Colonic mucosa (tissue), 4 donors: Measurements from ENCODE around the gene PKD2. TPM values are rescaled to one million over a fixed set of nuclear protein-coding genes. Genes with fewer than 3 reads are reported as not detected.

Experiments
- DNase-seq: peaks from one replicate; pipeline ENCODE4 v3.0.0-alpha.2; 2020
- H3K27ac ChIP-seq: fragments of 200-600 bp; one replicate; pipeline ENCODE4 v1.8.0; 2021
- H3K27me3 ChIP-seq: fragments of 200-600 bp; one replicate; pipeline ENCODE4 v1.8.0; 2021
- H3K36me3 ChIP-seq: fragments of 200-600 bp; one replicate; pipeline ENCODE4 v1.8.0; 2021
- H3K4me1 ChIP-seq: fragments of 200-600 bp; one replicate; pipeline ENCODE4 v1.8.0; 2021; ENCODE audit warnings: mild to moderate bottlenecking
- H3K4me3 ChIP-seq: fragments of 200-600 bp; one replicate; pipeline ENCODE4 v1.8.0; 2021
- H3K9ac ChIP-seq, 2 donors: one replicate each; pipeline ENCODE4 v1.7.0; 2013; ENCODE audit warnings: control low read depth in 2 of 2, low read depth in 2 of 2, low read length in 2 of 2
- H3K9me3 ChIP-seq: fragments of 200-600 bp; one replicate; pipeline ENCODE4 v1.8.0; 2021
- intact Hi-C: fragments of 100-400 bp; cut with DNase I; formaldehyde crosslinking; loops from one replicate; pipeline ENCODE4 v1.14.1; 2022
- total RNA-seq, 2 donors: library from RNA; stranded (reverse); fragmentation: NEBNext Ultra II Directional in 1 of 2; extraction: Animal tissue kit (Norgen Biotek cat#: 25700) in 1 of 2; gene quantifications; one replicate each; pipeline ENCODE4 v1.2.1, GENCODE V29; 2021
- TF ChIP-seq, protein P1 (sequence below): fragments of 200-600 bp; IDR thresholded peaks from one replicate; pipeline ENCODE4 v1.8.0; 2022; ENCODE audit warnings: antibody characterized with exemption, mild to moderate bottlenecking
- donor health status: healthy.
- donor health status: DM: no; HTN: no; CAD: no.
- donor health status: DM: no; HTN: no; CAD: no.

Gene PKD2
- total RNA-seq, 2 donors from 2014 or later = 5.9 to 9.2 TPM

DNA sequence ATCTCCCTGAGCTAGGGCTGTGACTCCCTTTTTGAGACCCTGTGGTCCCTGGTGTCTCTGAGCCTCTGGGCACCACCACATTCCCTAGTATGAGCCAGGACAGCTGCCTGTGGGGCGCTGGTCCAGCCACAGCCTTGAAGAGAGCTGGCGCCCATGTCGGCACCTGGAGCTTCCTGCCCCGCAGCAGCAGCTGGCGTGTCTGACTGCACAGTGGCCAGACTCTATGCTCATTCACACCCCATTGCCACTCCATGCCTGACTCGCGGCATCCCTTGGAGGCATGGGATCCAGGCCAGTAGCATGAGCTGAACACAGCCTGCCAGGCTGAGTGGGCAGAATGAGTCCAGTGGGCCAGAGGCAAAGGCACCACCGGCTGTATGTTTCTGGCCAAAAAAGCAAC is 40.2 kb upstream of the PKD2 start:
- intact Hi-C loops = loop anchor here (5.0 kb wide), 1 partner anchor 285 kb away; no protein-coding TSS in a partner anchor

GRCh38 chr4:87970121-87970520 is 37.3 kb upstream of the PKD2 start:
- intact Hi-C loops = loop anchor here (2.0 kb wide), 1 partner anchor 115 kb away; no protein-coding TSS in a partner anchor
- Histone ChIP-seq H3K9me3 (no peaks in the 10 kb centered on the region), H3K36me3 (no peaks in the 10 kb centered on the region), H3K27ac (no peak overlapping the region), H3K9ac (no peak overlapping the region), H3K4me3 (no peak overlapping the region), H3K4me1 (no peaks in the 10 kb centered on the region), H3K27me3 (no peaks in the 10 kb centered on the region)
- DNase-seq = no peak
- TF ChIP-seq, protein P1, sequence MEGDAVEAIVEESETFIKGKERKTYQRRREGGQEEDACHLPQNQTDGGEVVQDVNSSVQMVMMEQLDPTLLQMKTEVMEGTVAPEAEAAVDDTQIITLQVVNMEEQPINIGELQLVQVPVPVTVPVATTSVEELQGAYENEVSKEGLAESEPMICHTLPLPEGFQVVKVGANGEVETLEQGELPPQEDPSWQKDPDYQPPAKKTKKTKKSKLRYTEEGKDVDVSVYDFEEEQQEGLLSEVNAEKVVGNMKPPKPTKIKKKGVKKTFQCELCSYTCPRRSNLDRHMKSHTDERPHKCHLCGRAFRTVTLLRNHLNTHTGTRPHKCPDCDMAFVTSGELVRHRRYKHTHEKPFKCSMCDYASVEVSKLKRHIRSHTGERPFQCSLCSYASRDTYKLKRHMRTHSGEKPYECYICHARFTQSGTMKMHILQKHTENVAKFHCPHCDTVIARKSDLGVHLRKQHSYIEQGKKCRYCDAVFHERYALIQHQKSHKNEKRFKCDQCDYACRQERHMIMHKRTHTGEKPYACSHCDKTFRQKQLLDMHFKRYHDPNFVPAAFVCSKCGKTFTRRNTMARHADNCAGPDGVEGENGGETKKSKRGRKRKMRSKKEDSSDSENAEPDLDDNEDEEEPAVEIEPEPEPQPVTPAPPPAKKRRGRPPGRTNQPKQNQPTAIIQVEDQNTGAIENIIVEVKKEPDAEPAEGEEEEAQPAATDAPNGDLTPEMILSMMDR = no peak

More for the DNA sequence above, 40.2 kb upstream of the PKD2 start:
- Histone ChIP-seq H3K27ac (no peak overlapping the region), H3K27me3 (no peaks in the 10 kb centered on the region), H3K4me1 (no peaks in the 10 kb centered on the region), H3K9me3 (no peaks in the 10 kb centered on the region), H3K36me3 (no peaks in the 10 kb centered on the region), H3K9ac (no peak overlapping the region), H3K4me3 (no peak overlapping the region)
- TF ChIP-seq, protein P1 = no peak
- DNase-seq = no peak

- no peak for DNase-seq
- no peak overlapping the region for H3K4me3 ChIP-seq
- H3K9me3 ChIP-seq = no peaks in the 10 kb centered on the region
- TF ChIP-seq, protein P1 = no peak
- no peaks in the 10 kb centered on the region for H3K27me3 ChIP-seq
- H3K9ac ChIP-seq = no peak overlapping the region
- no peaks in the 10 kb centered on the region for H3K4me1 ChIP-seq
- no peaks in the 10 kb centered on the region for H3K36me3 ChIP-seq
- no peak overlapping the region for H3K27ac ChIP-seq
- intact Hi-C loops = loop anchor here (2.0 kb wide), 1 partner anchor 117 kb away; no protein-coding TSS in a partner anchor
Observed at GRCh38 chr4:87971866-87972265, 35.6 kb upstream of the PKD2 start.

GRCh38 chr4:87973283-87974169 is 33.9 kb upstream of the PKD2 start:
- no peak overlapping the region for H3K4me3 ChIP-seq
- H3K27me3 ChIP-seq = no peaks in the 10 kb centered on the region
- no peak overlapping the region for H3K27ac ChIP-seq
- no peak overlapping the region for H3K9ac ChIP-seq
- H3K9me3 ChIP-seq = no peaks in the 10 kb centered on the region
- TF ChIP-seq, protein P1 = peak; percentile 77
- no peaks in the 10 kb centered on the region for H3K4me1 ChIP-seq
- H3K36me3 ChIP-seq = no peaks in the 10 kb centered on the region
- intact Hi-C loops = no loop called here
- DNase-seq = peak; percentile 47

GRCh38 chr4:87974856-87975462 is 32.5 kb upstream of the PKD2 start:
- Histone ChIP-seq H3K9ac (no peak overlapping the region), H3K4me1 (no peaks in the 10 kb centered on the region)
- intact Hi-C loops = no loop called here

More at GRCh38 chr4:87974856-87975462, 32.5 kb upstream of the PKD2 start:
- H3K36me3 ChIP-seq = no peaks in the 10 kb centered on the region
- DNase-seq = no peak
- no peaks in the 10 kb centered on the region for H3K27me3 ChIP-seq
- H3K9me3 ChIP-seq = no peaks in the 10 kb centered on the region
- no peak overlapping the region for H3K27ac ChIP-seq
- TF ChIP-seq, protein P1 = no peak
- no peak overlapping the region for H3K4me3 ChIP-seq
